Measurements from ENCODE around the gene ZFP91. TPM values are rescaled to one million over a fixed set of nuclear protein-coding genes. Genes with fewer than 3 reads are reported as not detected.
A peak's percentile ranks its signal among the peaks of the same experiment; 100 is the strongest.
"Not testable (repeated sequence)": the region's sequence is repeated elsewhere in the genome, so short reads cannot be mapped to it uniquely, and the experiment has no call there.

Gene ZFP91
- total RNA-seq, 3 donors from 2014 or later = 45.6 to 64.2 (median 54.9) TPM

DNA sequence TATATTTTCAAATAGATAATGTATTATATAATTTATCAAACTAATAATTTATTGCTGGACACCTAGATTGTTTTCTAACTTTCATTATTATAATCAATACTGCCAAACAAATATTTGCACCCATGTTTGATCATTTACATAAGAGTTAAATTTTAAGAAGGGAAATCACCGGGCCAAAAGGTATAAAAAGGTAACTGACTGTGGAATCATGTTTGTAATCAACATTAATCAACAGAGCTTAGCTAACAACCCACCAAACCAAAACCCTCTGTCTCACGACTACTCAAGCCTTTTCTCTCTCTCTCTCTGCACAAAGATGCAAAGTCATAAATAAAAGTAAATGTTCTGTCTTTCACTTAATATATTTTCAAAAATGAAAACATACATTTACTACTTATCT is 18.0 kb upstream of the ZFP91 start:
- no peaks in the 10 kb centered on the region for H3K36me3 ChIP-seq
- TF ChIP-seq POLR2A (IDR thresholded peaks at IDR 0.05) (no peak), CTCF (IDR thresholded peaks at IDR 0.05) (no peak), POLR2AphosphoS5 (IDR thresholded peaks at IDR 0.05) (no peak)
- H3K27ac ChIP-seq = no peak overlapping the region
- intact Hi-C loops (cut with DNase I; ENCODE audit: low total_unique reads) = no loop called here
- no peaks in the 10 kb centered on the region for H3K9me3 ChIP-seq
- H3K4me1 ChIP-seq = no peaks in the 10 kb centered on the region
- no peak for DNase-seq (ENCODE audit: low spot score in 2 of 2)
- no peaks in the 10 kb centered on the region for H3K27me3 ChIP-seq
- no peak overlapping the region for H3K4me3 ChIP-seq

DNA sequence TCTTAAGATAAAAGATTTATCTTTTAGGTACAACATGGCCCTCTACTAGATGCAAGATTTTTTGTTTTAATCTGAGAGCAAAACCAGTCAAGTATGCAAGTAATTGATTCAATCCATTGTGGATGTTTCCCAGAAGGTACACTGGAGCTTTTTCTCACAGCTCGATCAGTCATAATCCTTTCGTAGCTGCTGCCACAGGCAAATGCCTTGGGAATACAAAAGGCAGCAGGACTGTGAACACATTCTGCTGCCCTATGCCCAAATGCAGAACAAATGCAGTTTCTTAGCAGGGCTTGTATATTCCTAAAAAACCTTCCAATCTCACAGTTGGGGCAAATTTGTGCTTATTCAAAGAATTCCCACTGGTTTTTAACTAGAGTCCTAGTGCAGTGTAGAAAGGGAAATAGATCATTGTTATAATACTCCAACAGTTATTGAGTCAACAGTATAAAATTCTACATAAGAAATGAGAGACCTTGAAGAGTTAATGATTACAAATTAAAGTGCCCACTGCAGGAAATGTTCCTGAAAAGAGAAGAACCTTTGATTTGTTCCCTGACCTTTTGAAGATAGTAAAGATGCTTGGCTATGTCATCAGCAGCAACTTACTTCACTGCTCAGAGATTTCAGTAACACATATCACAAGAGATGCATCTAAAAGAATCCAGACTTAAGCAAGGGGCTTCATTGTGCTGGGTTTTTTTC is 17.3 kb upstream of the ZFP91 start:
- H3K27ac ChIP-seq = no peak overlapping the region

GRCh38 chr11:58562375-58562800 is 16.5 kb upstream of the ZFP91 start:
- intact Hi-C loops (cut with DNase I; ENCODE audit: low total_unique reads) = no loop called here
- H3K36me3 ChIP-seq = no peaks in the 10 kb centered on the region

More for the DNA sequence above, 17.3 kb upstream of the ZFP91 start:
- no peak for TF ChIP-seq POLR2AphosphoS5 (IDR thresholded peaks at IDR 0.05)
- TF ChIP-seq CTCF (IDR thresholded peaks at IDR 0.05) = no peak
- TF ChIP-seq POLR2A (IDR thresholded peaks at IDR 0.05) = no peak
- Histone ChIP-seq H3K9me3 (no peaks in the 10 kb centered on the region), H3K4me1 (no peaks in the 10 kb centered on the region), H3K27me3 (no peaks in the 10 kb centered on the region), H3K4me3 (no peak overlapping the region), H3K36me3 (no peaks in the 10 kb centered on the region)
- intact Hi-C loops (cut with DNase I; ENCODE audit: low total_unique reads) = no loop called here
- no peak for DNase-seq (ENCODE audit: low spot score in 2 of 2)

DNA sequence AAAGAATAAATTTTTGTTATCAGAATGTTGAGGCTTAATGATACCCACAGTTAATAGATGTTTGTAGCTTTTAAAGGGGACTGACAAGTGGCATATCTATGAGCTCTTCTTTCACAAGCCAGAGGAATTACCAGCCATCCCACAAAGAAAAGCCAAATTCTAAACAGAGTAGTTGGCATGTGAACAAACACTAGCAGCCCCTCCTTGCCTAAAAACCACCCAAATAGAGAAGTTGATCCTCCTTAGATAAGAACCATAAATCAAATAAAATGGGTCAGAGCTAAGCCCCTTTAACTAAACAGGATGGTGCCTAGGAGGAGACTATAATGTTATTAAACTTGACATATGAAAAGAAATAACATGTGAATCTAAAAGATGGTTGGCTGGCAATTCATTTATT is 14.6 kb upstream of the ZFP91 start:
- no peak for TF ChIP-seq POLR2A (IDR thresholded peaks at IDR 0.05)
- no peak for TF ChIP-seq POLR2AphosphoS5 (IDR thresholded peaks at IDR 0.05)
- TF ChIP-seq CTCF (IDR thresholded peaks at IDR 0.05) = no peak
- Histone ChIP-seq H3K36me3 (no peaks in the 10 kb centered on the region), H3K4me3 (no peak overlapping the region), H3K27ac (no peak overlapping the region), H3K27me3 (no peaks in the 10 kb centered on the region), H3K9me3 (no peaks in the 10 kb centered on the region), H3K4me1 (no peaks in the 10 kb centered on the region)
- intact Hi-C loops (cut with DNase I; ENCODE audit: low total_unique reads) = no loop called here
- no peak for DNase-seq (ENCODE audit: low spot score in 2 of 2)

More at GRCh38 chr11:58562375-58562800, 16.5 kb upstream of the ZFP91 start:
- Histone ChIP-seq H3K27me3 (no peaks in the 10 kb centered on the region), H3K4me1 (no peaks in the 10 kb centered on the region), H3K9me3 (no peaks in the 10 kb centered on the region), H3K27ac (no peak overlapping the region), H3K4me3 (no peak overlapping the region)
- DNase-seq (ENCODE audit: low spot score in 2 of 2) = no peak
- TF ChIP-seq CTCF (IDR thresholded peaks at IDR 0.05) (no peak), POLR2AphosphoS5 (IDR thresholded peaks at IDR 0.05) (no peak), POLR2A (IDR thresholded peaks at IDR 0.05) (no peak)

GRCh38 chr11:58567889-58568512 is 10.9 kb upstream of the ZFP91 start:
- Histone ChIP-seq H3K4me3 (no peak overlapping the region), H3K9me3 (no peaks in the 10 kb centered on the region), H3K27me3 (no peaks in the 10 kb centered on the region), H3K36me3 (no peaks in the 10 kb centered on the region), H3K27ac (no peak overlapping the region), H3K4me1 (no peaks in the 10 kb centered on the region)
- intact Hi-C loops (cut with DNase I; ENCODE audit: low total_unique reads) = no loop called here
- peak in 1 of 2 donors; percentile 54 for DNase-seq (ENCODE audit: low spot score in 2 of 2)
- no peak for TF ChIP-seq POLR2A (IDR thresholded peaks at IDR 0.05)
- peak; percentile 33 to 63 (median 50) for TF ChIP-seq CTCF (IDR thresholded peaks at IDR 0.05)

GRCh38 chr11:58572906-58573305 is 6.0 kb upstream of the ZFP91 start:
- DNase-seq (ENCODE audit: low spot score in 2 of 2); H3K9me3 ChIP-seq; H3K36me3 ChIP-seq; intact Hi-C loops (cut with DNase I; ENCODE audit: low total_unique reads); H3K27me3 ChIP-seq; H3K4me3 ChIP-seq: not testable (repeated sequence)
- H3K4me1 ChIP-seq = peaks cover 0 to 22% of the 10 kb centered on the region in 2 donors
- H3K27ac ChIP-seq = peak overlapping the region; percentile 64 to 98

Measured in breast epithelium (tissue), 4 donors.